ENCODE measurements around the gene DSG2. TPM values are rescaled to one million over a fixed set of nuclear protein-coding genes. Genes with fewer than 3 reads are reported as not detected.

DSG2 gene
- total RNA-seq, 1 experiment from 2014 or later = 123 TPM

GRCh38 chr18:31586616-31587015 is 88.6 kb downstream of the DSG2 start:
- BruUV-seq (replicated peaks) = no TSS peak
- TF ChIP-seq ZNF274 (IDR thresholded peaks at IDR 0.05; ENCODE audit: low read depth, low read length) = no peak
- TF ChIP-seq CBX3 (IDR thresholded peaks at IDR 0.05; ENCODE audit: low read depth) = no peak
- TF ChIP-seq, protein P1, sequence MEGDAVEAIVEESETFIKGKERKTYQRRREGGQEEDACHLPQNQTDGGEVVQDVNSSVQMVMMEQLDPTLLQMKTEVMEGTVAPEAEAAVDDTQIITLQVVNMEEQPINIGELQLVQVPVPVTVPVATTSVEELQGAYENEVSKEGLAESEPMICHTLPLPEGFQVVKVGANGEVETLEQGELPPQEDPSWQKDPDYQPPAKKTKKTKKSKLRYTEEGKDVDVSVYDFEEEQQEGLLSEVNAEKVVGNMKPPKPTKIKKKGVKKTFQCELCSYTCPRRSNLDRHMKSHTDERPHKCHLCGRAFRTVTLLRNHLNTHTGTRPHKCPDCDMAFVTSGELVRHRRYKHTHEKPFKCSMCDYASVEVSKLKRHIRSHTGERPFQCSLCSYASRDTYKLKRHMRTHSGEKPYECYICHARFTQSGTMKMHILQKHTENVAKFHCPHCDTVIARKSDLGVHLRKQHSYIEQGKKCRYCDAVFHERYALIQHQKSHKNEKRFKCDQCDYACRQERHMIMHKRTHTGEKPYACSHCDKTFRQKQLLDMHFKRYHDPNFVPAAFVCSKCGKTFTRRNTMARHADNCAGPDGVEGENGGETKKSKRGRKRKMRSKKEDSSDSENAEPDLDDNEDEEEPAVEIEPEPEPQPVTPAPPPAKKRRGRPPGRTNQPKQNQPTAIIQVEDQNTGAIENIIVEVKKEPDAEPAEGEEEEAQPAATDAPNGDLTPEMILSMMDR (IDR thresholded peaks at IDR 0.05 in 2 of 3, conservative IDR thresholded peaks at IDR 0.05 in 1 of 3; ENCODE audit: borderline replicate concordance in 1 of 3, insufficient read depth in 1 of 3, low read depth in 2 of 3, low read length in 2 of 3) = no peak
- TF ChIP-seq, protein P2, sequence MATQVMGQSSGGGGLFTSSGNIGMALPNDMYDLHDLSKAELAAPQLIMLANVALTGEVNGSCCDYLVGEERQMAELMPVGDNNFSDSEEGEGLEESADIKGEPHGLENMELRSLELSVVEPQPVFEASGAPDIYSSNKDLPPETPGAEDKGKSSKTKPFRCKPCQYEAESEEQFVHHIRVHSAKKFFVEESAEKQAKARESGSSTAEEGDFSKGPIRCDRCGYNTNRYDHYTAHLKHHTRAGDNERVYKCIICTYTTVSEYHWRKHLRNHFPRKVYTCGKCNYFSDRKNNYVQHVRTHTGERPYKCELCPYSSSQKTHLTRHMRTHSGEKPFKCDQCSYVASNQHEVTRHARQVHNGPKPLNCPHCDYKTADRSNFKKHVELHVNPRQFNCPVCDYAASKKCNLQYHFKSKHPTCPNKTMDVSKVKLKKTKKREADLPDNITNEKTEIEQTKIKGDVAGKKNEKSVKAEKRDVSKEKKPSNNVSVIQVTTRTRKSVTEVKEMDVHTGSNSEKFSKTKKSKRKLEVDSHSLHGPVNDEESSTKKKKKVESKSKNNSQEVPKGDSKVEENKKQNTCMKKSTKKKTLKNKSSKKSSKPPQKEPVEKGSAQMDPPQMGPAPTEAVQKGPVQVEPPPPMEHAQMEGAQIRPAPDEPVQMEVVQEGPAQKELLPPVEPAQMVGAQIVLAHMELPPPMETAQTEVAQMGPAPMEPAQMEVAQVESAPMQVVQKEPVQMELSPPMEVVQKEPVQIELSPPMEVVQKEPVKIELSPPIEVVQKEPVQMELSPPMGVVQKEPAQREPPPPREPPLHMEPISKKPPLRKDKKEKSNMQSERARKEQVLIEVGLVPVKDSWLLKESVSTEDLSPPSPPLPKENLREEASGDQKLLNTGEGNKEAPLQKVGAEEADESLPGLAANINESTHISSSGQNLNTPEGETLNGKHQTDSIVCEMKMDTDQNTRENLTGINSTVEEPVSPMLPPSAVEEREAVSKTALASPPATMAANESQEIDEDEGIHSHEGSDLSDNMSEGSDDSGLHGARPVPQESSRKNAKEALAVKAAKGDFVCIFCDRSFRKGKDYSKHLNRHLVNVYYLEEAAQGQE (IDR thresholded peaks at IDR 0.05; ENCODE audit: low read depth) = no peak
- TF ChIP-seq SRF (IDR thresholded peaks at IDR 0.05; ENCODE audit: low read depth) = no peak
- TF ChIP-seq YY1 (IDR thresholded peaks at IDR 0.05; ENCODE audit: extremely low read depth, insufficient replicate concordance, low read depth, low read length) = no peak
- TF ChIP-seq EZH2 (IDR thresholded peaks at IDR 0.05) = no peak
- TF ChIP-seq ZFX (IDR thresholded peaks at IDR 0.05) = no peak
- no peak for TF ChIP-seq ELF1 (IDR thresholded peaks at IDR 0.05; ENCODE audit: borderline replicate concordance, low read depth)
- TF ChIP-seq POLR2A (IDR thresholded peaks at IDR 0.05; ENCODE audit: borderline replicate concordance, extremely low read depth, insufficient read depth, insufficient read length) = no peak
- TF ChIP-seq FOSL1 (IDR thresholded peaks at IDR 0.05; ENCODE audit: low read depth) = no peak
- TF ChIP-seq, protein P3, sequence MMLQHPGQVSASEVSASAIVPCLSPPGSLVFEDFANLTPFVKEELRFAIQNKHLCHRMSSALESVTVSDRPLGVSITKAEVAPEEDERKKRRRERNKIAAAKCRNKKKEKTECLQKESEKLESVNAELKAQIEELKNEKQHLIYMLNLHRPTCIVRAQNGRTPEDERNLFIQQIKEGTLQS (IDR thresholded peaks at IDR 0.05) = no peak
- H3K4me1 ChIP-seq (ENCODE audit: control insufficient read depth in 1 of 2, insufficient read depth in 2 of 2, low read length in 2 of 2) = no peaks in the 10 kb centered on the region

More at GRCh38 chr18:31586616-31587015, 88.6 kb downstream of the DSG2 start:
- Histone ChIP-seq H3K36me3 (ENCODE audit: control insufficient read depth in 1 of 2, insufficient read depth in 2 of 2, low read length in 2 of 2) (no peaks in the 10 kb centered on the region), H3K9me2 (ENCODE audit: insufficient read depth) (no peaks in the 10 kb centered on the region), H3K9me3 (ENCODE audit: control insufficient read depth in 1 of 2, insufficient read depth in 1 of 2, low read depth in 1 of 2, low read length in 2 of 2) (no peaks in the 10 kb centered on the region), H3K4me3 (replicated peaks in 1 of 2; ENCODE audit: low read depth in 1 of 2, low read length in 2 of 2) (no peak overlapping the region), H2AFZ (ENCODE audit: low read depth, low read length, poor library complexity, severe bottlenecking) (no peak overlapping the region), H3K27me3 (ENCODE audit: insufficient read depth, low read length) (no peaks in the 10 kb centered on the region), H3K27ac (ENCODE audit: low read depth, low read length) (no peak overlapping the region), H4K20me1 (ENCODE audit: insufficient read depth) (no peaks in the 10 kb centered on the region), H3K9ac (ENCODE audit: low read length) (no peak overlapping the region), H3K4me2 (ENCODE audit: low read length) (no peak overlapping the region), H3K79me2 (ENCODE audit: insufficient read depth, low read length) (no peaks in the 10 kb centered on the region)
- ATAC-seq = no peak
- ChIA-PET RAD21 (ENCODE audit: low non-redundant PET in 1 of 2, low total read pairs in 2 of 2, uncharacterized antibody in 2 of 2, unreplicated experiment in 2 of 2) (no interaction called here), CTCF (interaction anchor here (1.3 kb wide), 1 partner anchor 23 kb away, joined by 4 read pairs; no protein-coding TSS in a partner anchor), POLR2A (no interaction called here)
- intact Hi-C loops (cut with micrococcal nuclease) = no loop called here
- no peak for DNase-seq (ENCODE audit: low read depth, low spot score)

Data from HCT116 (cell line).